ENCODE data around the gene PACSIN3.
"Not testable (repeated sequence)": the region's sequence is repeated elsewhere in the genome, so short reads cannot be mapped to it uniquely, and the experiment has no call there.

PACSIN3 gene

DNA sequence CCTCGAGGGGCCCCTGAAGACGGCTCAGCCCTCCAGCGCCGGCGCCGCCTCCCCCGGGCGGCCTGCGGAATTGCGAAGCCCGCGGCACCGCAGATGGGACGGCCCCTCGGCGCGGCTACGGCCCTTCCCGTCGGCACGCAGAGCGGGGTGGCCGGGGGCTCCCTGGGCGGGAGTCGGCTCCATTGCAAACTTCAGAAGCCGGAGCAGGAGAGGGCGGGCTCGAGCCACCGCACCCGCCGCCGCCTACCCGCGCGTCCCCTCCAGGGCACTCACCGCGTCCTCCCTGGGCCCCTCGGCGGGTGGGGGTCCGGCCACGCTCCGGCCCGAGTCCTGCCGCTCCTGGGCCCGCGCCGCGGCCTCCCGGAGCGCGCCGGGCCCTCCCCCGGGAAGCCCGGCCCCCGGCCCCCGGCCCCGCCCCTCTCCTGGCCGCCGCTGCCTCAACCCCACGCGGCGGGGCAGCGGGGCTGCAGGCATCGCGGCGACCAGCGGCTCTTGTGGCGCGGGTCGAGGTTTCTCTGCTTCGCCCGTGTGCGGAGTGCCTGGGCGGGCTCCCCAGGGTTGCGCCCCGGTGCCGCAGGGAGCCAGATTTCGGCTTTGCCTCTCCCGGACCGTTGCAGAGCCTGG, at the start of gene PACSIN3:
Gene PACSIN3, minus strand, starts transcription at position 359 of the 624 bp plus-strand sequence. CDS start 3,707 bp downstream, outside the sequence.
- DNase-seq (peak; percentile 66), ATAC-seq (peak; percentile 61)

- peak; percentile 4 for ATAC-seq
Measured at GRCh38 chr11:47235163-47235562, 48.9 kb upstream of the PACSIN3 start.

GRCh38 chr11:47234669-47235100, 48.5 kb upstream of the PACSIN3 start:
- ATAC-seq (peak; percentile 73), DNase-seq (peak; percentile 41)

More at GRCh38 chr11:47235163-47235562, 48.9 kb upstream of the PACSIN3 start:
- no peak for DNase-seq

DNA sequence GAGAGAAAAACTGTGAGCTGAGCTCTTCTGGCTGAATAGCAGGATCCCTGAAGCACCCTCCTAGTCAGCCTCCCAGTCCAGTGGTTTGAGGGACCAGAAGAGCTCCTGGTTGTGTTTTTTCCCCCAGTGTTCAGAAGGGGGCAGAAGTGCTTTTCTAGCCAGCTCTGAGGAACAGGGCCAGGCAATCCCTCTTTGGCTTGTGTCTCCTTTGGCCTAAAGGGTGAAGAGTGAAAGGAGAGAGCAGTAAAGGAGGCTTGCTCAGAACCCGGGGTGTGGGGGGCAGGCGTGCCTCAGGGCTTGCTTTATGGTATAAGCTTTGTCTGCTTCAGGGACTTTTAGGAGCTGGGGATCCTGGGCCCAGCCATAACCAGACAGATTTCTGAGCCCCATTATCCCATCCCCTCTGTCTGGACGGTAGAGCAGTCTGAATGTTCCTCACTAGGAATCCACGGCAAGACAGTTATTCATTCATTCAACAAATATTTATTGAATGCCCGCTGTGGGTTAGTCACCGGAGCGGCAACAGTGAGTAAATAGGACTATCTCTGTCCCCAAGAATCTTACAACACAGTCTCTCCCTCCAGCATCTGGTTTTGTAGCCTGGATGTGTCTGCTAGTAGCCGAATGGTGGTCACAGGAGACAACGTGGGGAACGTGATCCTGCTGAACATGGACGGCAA, 47.9 kb upstream of the PACSIN3 start:
- ATAC-seq = no peak
- DNase-seq = no peak

DNA sequence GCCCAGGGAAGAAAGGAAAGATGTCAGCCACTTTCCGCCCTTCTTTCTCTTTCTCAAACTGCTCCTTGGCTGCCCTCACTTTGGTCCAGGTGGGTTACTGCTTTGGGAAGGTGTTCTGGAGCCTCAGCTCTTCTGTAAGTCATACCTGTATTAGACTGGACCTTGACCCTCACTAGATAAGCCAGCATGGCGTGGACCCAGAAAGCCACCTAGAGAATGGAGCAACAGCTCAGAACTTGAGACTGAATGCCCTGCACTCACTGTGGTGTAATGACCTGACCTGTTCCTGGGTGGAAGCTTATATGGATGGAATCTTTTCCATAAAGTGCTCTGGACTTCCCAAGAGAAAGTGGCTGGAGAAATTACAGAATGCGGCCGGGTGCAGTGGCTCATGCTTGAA, 46.8 kb upstream of the PACSIN3 start:
- ATAC-seq (no peak), DNase-seq (no peak)

DNA sequence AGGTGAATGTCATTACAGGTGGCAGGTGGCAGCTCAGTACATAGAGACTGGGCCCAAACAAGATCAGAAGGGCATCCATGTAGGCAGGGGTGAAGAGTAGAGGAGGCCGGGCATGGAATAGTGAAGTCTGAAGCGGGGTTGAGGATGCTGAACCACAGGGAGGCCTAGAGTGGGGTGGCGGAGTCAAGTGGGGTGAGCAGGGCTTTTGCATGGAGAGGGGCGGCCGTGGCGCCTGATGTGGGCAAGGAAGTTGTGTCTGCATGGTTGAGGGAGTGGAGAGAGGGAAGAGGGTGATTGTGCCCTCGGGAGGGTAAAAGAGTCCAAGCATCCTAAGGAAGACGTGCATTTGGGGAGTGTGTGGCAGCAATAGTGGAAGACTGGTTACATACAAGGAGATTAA, 42.9 kb upstream of the PACSIN3 start:
- DNase-seq (no peak), ATAC-seq (no peak)

DNA sequence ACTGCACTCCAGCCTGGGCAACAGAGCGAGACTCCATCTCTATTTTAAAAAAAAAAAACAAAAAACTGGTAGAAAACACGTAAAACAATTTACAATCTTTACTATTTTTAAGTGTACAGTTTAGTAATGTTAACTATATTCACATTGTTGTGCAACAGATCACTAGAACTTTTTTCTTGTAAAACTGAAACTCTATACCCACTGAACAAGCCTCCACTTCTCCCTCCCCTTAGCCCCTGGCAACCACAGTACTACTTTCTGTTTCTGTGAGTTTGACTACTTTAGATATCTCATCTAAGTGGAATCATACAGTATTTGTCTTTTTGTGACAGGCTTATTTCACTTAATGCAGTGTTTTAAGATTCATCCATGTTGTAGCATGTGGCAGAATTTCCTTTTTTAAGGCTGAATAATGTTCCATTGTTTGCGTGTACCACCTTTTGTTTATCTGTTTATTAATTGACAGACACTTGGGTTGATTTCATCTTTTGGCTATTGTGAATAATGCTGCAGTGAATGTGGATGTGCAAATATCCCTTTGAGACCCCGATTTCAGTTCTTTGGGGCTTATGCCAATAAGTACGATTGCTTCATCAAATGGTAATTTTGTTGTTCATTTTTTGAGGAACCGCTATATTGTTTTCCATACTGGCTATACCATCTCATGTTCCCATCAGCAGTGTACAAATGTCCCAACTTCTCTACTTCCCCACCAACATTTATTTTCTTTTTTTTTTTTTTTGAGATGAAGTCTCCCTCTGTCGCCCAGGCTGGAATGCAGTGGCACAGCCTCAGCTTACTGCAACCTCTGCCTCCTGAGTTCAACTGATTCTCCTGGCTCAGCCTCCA, 39.5 kb upstream of the PACSIN3 start:
- DNase-seq = no peak
- ATAC-seq = peak; percentile 95

- ATAC-seq (no peak), DNase-seq (no peak)
Measured at GRCh38 chr11:47222696-47223095, 36.5 kb upstream of the PACSIN3 start.

GRCh38 chr11:47220401-47220821, 34.2 kb upstream of the PACSIN3 start:
- ATAC-seq (no peak), DNase-seq (no peak)

DNA sequence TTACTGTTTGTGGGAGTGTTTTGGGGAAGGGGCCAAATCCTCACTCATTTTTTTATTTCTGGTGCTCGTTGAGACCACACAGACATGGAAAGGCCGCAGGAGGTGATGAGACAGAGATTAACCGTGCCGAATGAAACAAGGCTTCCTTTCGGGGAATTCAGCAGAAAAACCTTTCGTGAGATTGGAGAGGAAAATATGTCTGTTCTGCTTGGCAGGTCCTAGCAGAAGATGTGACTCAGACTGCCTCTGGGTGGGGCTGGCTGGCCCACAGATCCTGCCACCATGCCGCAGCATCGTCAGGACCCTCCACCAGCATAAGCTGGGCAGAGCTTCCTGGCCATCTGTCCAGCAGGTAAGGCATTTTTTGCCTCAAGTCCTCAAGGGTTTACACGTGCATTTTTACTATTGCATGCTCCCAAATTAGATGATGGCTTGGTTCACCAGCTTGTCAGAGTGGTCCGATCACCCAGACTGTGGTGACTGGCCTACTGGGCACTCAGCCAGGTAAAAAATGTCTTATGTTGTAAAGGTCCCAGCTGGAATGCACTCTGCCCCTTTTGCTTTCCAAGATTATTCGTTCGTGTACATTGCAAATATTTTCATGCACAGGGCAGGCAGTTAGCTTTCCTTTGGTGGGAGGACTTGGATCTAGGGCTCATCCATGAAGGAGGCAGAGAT, 30.0 kb upstream of the PACSIN3 start:
- peak; percentile 76 for DNase-seq
- peak; percentile 65 for ATAC-seq

GRCh38 chr11:47215366-47215910, 29.2 kb upstream of the PACSIN3 start:
- no peak for ATAC-seq
- no peak for DNase-seq

GRCh38 chr11:47213950-47214565, 27.8 kb upstream of the PACSIN3 start:
- DNase-seq = peak; percentile 89
- peak; percentile 83 for ATAC-seq

DNA sequence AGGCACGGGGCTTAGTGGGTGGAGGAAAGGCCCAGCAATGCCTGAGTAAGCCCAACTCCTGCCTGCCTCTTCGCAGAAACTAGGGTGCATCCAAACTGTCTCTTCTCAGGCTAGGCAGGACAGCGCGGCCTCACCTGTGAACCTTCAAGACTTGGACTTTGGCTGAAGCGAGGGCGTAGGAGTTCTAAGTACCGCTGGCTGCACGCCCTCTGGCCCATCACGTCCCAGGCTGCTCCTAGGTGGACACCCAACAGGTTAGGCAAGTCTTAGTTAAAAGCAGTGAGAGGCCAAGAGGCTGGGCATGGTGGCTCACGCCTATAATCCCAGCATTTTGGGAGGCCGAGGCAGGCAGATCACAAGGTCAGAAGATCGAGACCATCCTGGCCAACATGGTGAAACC, 26.7 kb upstream of the PACSIN3 start:
- DNase-seq (no peak), ATAC-seq (no peak)

- DNase-seq (no peak), ATAC-seq (no peak)
Measured at GRCh38 chr11:47208628-47209027, 22.4 kb upstream of the PACSIN3 start.

GRCh38 chr11:47208008-47208552, 21.8 kb upstream of the PACSIN3 start:
- not testable (repeated sequence) for DNase-seq, ATAC-seq

- DNase-seq (no peak), ATAC-seq (no peak)
Measured at GRCh38 chr11:47207459-47207858, 21.2 kb upstream of the PACSIN3 start.

DNA sequence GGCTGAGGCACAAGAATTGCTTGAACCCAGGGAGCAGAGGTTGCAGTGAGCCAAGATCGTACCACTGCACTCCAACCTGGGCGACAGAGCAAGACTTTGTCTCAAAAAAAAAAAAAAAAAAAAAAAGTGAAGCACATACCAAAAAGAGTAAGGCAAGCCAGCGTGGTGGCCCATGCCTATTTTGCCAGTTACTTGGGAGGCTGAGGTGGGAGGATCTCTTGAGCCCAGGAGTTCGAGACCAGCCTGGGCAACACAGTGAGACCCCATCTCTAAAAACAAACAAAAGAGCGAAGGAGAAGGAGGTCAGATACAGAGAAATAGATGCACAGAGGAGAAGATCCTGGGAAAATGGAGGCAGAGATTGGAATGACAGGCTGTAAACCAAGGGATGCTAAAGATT, 20.3 kb upstream of the PACSIN3 start:
- not testable (repeated sequence) for ATAC-seq, DNase-seq

- ATAC-seq (no peak), DNase-seq (no peak)
Measured at GRCh38 chr11:47204637-47204989, 18.4 kb upstream of the PACSIN3 start.

- no peak for DNase-seq
- ATAC-seq = no peak
Measured at GRCh38 chr11:47202576-47202975, 16.3 kb upstream of the PACSIN3 start.

DNA sequence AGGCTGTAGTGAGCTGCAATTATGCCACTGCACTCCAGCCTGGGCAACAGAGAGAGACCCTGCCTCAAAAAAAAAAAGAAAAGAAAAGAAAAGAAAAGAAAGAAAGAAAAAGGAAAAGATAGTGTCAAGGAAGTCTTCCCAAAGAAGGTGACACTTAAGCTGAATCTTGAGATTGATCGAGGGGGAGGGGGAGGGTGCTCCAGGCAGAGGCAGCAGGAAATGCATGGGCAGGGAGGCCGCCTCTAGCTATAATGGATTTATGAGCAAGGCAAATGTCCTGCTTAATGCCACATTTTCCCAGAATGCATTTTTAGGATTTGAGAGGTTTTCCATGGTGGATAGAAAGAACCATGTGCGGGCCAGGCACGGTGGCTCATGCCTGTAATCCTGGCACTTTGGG, 14.8 kb upstream of the PACSIN3 start:
- ATAC-seq = no peak
- DNase-seq = no peak

DNA sequence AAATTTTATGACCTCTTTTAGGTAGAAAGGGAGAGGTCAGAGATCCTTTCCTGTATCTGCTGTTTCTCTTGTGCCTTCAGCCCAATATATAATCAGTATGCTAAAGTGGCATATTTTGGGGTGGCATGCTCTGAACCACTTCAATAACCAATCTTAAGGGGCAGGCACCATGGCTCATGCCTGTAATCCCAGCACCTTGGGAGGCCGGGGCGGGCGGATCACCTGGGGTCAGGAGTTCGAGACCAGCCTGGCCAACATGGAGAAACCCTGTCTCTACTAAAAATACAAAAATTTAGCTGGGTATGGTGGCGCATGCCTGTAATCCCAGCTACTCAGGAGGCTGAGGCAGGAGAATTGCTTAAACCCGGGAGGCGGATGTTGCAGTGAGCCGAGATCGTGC, 11.9 kb upstream of the PACSIN3 start:
- not testable (repeated sequence) for ATAC-seq, DNase-seq

All from stimulated activated naive CD8-positive, alpha-beta T cell treated with anti-CD3 and anti-CD28 coated beads, Interleukin-15, Interleukin-2, amounts not matched to agents 100 U/mL and 50 U/mL, for 24 hours (primary cell).